Measurements from ENCODE around the gene STRIP1.

STRIP1 gene

GRCh38 chr1:110053552-110054428 lies 19.4 kb downstream of the STRIP1 start:
- Histone ChIP-seq H3K4me3 (ENCODE audit: low read length) (no peak overlapping the region), H3K9me3 (ENCODE audit: control insufficient read depth, low read length) (no peaks in the 10 kb centered on the region), H3K4me1 (ENCODE audit: control insufficient read depth, insufficient read depth, low read length) (peaks cover 82% of the 10 kb centered on the region), H3K9ac (ENCODE audit: low read length) (no peak overlapping the region), H3K36me3 (ENCODE audit: control insufficient read depth, insufficient read depth, low read length, severe bottlenecking) (peaks cover 79% of the 10 kb centered on the region), H3K27me3 (replicated peaks; ENCODE audit: control insufficient read depth, insufficient read depth, low read length) (no peaks in the 10 kb centered on the region)
- DNase-seq (ENCODE audit: low read depth): peak; percentile 79

GRCh38 chr1:110055493-110056284 lies 21.3 kb downstream of the STRIP1 start:
- peak overlapping the region; percentile 57 for H3K9ac ChIP-seq (ENCODE audit: low read length)
- peak overlapping the region; percentile 1 for H3K4me3 ChIP-seq (ENCODE audit: low read length)
- no peaks in the 10 kb centered on the region for H3K9me3 ChIP-seq (ENCODE audit: control insufficient read depth, low read length)
- no peaks in the 10 kb centered on the region for H3K27me3 ChIP-seq (replicated peaks; ENCODE audit: control insufficient read depth, insufficient read depth, low read length)
- H3K4me1 ChIP-seq (ENCODE audit: control insufficient read depth, insufficient read depth, low read length): peaks cover 63% of the 10 kb centered on the region
- peaks cover 60% of the 10 kb centered on the region for H3K36me3 ChIP-seq (ENCODE audit: control insufficient read depth, insufficient read depth, low read length, severe bottlenecking)
- DNase-seq (ENCODE audit: low read depth): peak; percentile 73

- H3K36me3 ChIP-seq (ENCODE audit: control insufficient read depth, insufficient read depth, low read length, severe bottlenecking): peaks cover 58% of the 10 kb centered on the region
These were observed 21.9 kb downstream of the STRIP1 start for GRCh38 chr1:110056285-110056683.

GRCh38 chr1:110056776-110057175 lies 22.4 kb downstream of the STRIP1 start:
- Histone ChIP-seq H3K4me1 (ENCODE audit: control insufficient read depth, insufficient read depth, low read length) (peaks cover 54% of the 10 kb centered on the region), H3K27me3 (replicated peaks; ENCODE audit: control insufficient read depth, insufficient read depth, low read length) (no peaks in the 10 kb centered on the region), H3K9me3 (ENCODE audit: control insufficient read depth, low read length) (no peaks in the 10 kb centered on the region), H3K36me3 (ENCODE audit: control insufficient read depth, insufficient read depth, low read length, severe bottlenecking) (peaks cover 53% of the 10 kb centered on the region), H3K9ac (ENCODE audit: low read length) (peak overlapping the region; percentile 57), H3K4me3 (ENCODE audit: low read length) (peak overlapping the region; percentile 38)
- DNase-seq (ENCODE audit: low read depth): peak; percentile 79

More at GRCh38 chr1:110056285-110056683, 21.9 kb downstream of the STRIP1 start:
- no peak for DNase-seq (ENCODE audit: low read depth)
- Histone ChIP-seq H3K4me3 (ENCODE audit: low read length) (peak overlapping the region; percentile 1), H3K27me3 (replicated peaks; ENCODE audit: control insufficient read depth, insufficient read depth, low read length) (no peaks in the 10 kb centered on the region), H3K9ac (ENCODE audit: low read length) (peak overlapping the region; percentile 57), H3K9me3 (ENCODE audit: control insufficient read depth, low read length) (no peaks in the 10 kb centered on the region), H3K4me1 (ENCODE audit: control insufficient read depth, insufficient read depth, low read length) (peaks cover 57% of the 10 kb centered on the region)

- Histone ChIP-seq H3K36me3 (ENCODE audit: control insufficient read depth, insufficient read depth, low read length, severe bottlenecking) (peaks cover 40% of the 10 kb centered on the region), H3K4me1 (ENCODE audit: control insufficient read depth, insufficient read depth, low read length) (peaks cover 57% of the 10 kb centered on the region), H3K9me3 (ENCODE audit: control insufficient read depth, low read length) (no peaks in the 10 kb centered on the region), H3K9ac (ENCODE audit: low read length) (no peak overlapping the region), H3K4me3 (ENCODE audit: low read length) (no peak overlapping the region), H3K27me3 (replicated peaks; ENCODE audit: control insufficient read depth, insufficient read depth, low read length) (no peaks in the 10 kb centered on the region)
- peak; percentile 46 for DNase-seq (ENCODE audit: low read depth)
These were observed 23.6 kb downstream of the STRIP1 start for GRCh38 chr1:110057963-110058518.

- peak; percentile 47 for DNase-seq (ENCODE audit: low read depth)
- Histone ChIP-seq H3K9ac (ENCODE audit: low read length) (no peak overlapping the region), H3K27me3 (replicated peaks; ENCODE audit: control insufficient read depth, insufficient read depth, low read length) (no peaks in the 10 kb centered on the region), H3K4me1 (ENCODE audit: control insufficient read depth, insufficient read depth, low read length) (peaks cover 55% of the 10 kb centered on the region), H3K36me3 (ENCODE audit: control insufficient read depth, insufficient read depth, low read length, severe bottlenecking) (peaks cover 35% of the 10 kb centered on the region), H3K9me3 (ENCODE audit: control insufficient read depth, low read length) (no peaks in the 10 kb centered on the region), H3K4me3 (ENCODE audit: low read length) (no peak overlapping the region)
These were observed 24.2 kb downstream of the STRIP1 start for GRCh38 chr1:110058591-110058990.

GRCh38 chr1:110059133-110059863 lies 24.9 kb downstream of the STRIP1 start:
- no peak overlapping the region for H3K4me3 ChIP-seq (ENCODE audit: low read length)

GRCh38 chr1:110060034-110060661 lies 25.7 kb downstream of the STRIP1 start:
- H3K36me3 ChIP-seq (ENCODE audit: control insufficient read depth, insufficient read depth, low read length, severe bottlenecking): peaks cover 19% of the 10 kb centered on the region
- no peak overlapping the region for H3K9ac ChIP-seq (ENCODE audit: low read length)
- H3K27me3 ChIP-seq (replicated peaks; ENCODE audit: control insufficient read depth, insufficient read depth, low read length): no peaks in the 10 kb centered on the region
- H3K4me1 ChIP-seq (ENCODE audit: control insufficient read depth, insufficient read depth, low read length): peaks cover 41% of the 10 kb centered on the region
- H3K4me3 ChIP-seq (ENCODE audit: low read length): no peak overlapping the region
- peak; percentile 52 for DNase-seq (ENCODE audit: low read depth)
- H3K9me3 ChIP-seq (ENCODE audit: control insufficient read depth, low read length): no peaks in the 10 kb centered on the region

More at GRCh38 chr1:110059133-110059863, 24.9 kb downstream of the STRIP1 start:
- Histone ChIP-seq H3K9ac (ENCODE audit: low read length) (no peak overlapping the region), H3K9me3 (ENCODE audit: control insufficient read depth, low read length) (no peaks in the 10 kb centered on the region), H3K4me1 (ENCODE audit: control insufficient read depth, insufficient read depth, low read length) (peaks cover 49% of the 10 kb centered on the region), H3K27me3 (replicated peaks; ENCODE audit: control insufficient read depth, insufficient read depth, low read length) (no peaks in the 10 kb centered on the region), H3K36me3 (ENCODE audit: control insufficient read depth, insufficient read depth, low read length, severe bottlenecking) (peaks cover 28% of the 10 kb centered on the region)
- peak; percentile 47 for DNase-seq (ENCODE audit: low read depth)

GRCh38 chr1:110060662-110061060 lies 26.2 kb downstream of the STRIP1 start:
- Histone ChIP-seq H3K9ac (ENCODE audit: low read length) (no peak overlapping the region), H3K9me3 (ENCODE audit: control insufficient read depth, low read length) (no peaks in the 10 kb centered on the region), H3K36me3 (ENCODE audit: control insufficient read depth, insufficient read depth, low read length, severe bottlenecking) (peaks cover 15% of the 10 kb centered on the region), H3K4me3 (ENCODE audit: low read length) (no peak overlapping the region), H3K27me3 (replicated peaks; ENCODE audit: control insufficient read depth, insufficient read depth, low read length) (no peaks in the 10 kb centered on the region), H3K4me1 (ENCODE audit: control insufficient read depth, insufficient read depth, low read length) (peaks cover 36% of the 10 kb centered on the region)
- no peak for DNase-seq (ENCODE audit: low read depth)

GRCh38 chr1:110061341-110061740 lies 26.9 kb downstream of the STRIP1 start:
- Histone ChIP-seq H3K36me3 (ENCODE audit: control insufficient read depth, insufficient read depth, low read length, severe bottlenecking) (peaks cover 8% of the 10 kb centered on the region), H3K9me3 (ENCODE audit: control insufficient read depth, low read length) (no peaks in the 10 kb centered on the region), H3K9ac (ENCODE audit: low read length) (no peak overlapping the region), H3K4me3 (ENCODE audit: low read length) (no peak overlapping the region), H3K4me1 (ENCODE audit: control insufficient read depth, insufficient read depth, low read length) (peaks cover 29% of the 10 kb centered on the region), H3K27me3 (replicated peaks; ENCODE audit: control insufficient read depth, insufficient read depth, low read length) (no peaks in the 10 kb centered on the region)
- DNase-seq (ENCODE audit: low read depth): no peak

All from adipocyte (in vitro differentiated cells).